RKO (cell line): ENCODE measurements around the gene TAF6.
A peak's percentile ranks its signal among the peaks of the same experiment; 100 is the strongest.

Experiments used
- DNase-seq: peaks from one replicate; pipeline ENCODE4 v3.0.0-alpha.2; 2016; ENCODE audit warnings: low spot score

The TAF6 gene

DNA sequence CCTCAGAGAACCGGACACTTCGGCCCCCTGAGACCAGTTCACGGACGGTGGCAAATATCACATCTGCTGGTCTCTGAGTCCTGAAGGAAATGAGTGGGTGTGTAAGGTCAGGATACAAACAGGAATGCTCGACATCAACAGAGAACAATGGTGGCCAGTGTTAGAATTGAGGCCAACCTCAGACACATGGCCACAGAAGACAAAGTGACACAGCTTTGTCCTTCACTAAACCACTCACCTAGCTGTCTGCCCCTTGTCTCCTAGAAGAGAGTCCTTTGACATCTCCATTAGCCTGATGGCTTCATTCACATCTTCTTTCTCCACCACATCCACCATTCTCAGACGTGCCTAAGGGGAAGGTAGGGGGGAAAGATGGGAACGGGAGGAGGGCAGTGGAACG lies 26.1 kb downstream of the TAF6 start:
- DNase-seq = no peak

DNA sequence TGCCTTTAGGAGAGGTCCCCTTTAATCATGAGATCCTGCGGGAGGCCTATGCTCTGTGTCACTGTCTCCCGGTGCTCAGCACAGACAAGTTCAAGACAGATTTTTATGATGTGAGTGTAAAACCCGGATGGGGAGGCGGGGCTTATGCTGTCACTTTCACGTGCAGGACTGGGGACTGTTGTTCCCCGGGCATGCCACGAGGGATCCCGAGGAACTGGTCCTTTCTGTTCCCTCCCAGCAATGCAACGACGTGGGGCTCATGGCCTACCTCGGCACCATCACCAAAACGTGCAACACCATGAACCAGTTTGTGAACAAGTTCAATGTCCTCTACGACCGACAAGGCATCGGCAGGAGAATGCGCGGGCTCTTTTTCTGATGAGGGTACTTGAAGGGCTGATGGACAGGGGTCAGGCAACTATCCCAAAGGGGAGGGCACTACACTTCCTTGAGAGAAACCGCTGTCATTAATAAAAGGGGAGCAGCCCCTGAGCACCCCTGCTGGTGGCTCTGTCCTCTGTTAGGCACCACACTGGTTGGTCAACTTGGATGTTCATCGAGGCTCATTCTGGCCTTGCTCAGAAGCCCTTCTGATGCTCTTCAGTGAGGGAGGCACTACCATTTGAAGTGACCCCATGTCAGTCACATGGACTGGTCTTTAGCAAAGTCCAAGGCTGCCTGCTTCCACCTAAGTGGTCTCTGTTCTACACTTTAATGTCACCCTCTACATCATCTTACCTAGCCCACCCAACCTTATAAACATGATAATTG lies 27.6 kb downstream of the TAF6 start:
- peak; percentile 88 for DNase-seq

DNA sequence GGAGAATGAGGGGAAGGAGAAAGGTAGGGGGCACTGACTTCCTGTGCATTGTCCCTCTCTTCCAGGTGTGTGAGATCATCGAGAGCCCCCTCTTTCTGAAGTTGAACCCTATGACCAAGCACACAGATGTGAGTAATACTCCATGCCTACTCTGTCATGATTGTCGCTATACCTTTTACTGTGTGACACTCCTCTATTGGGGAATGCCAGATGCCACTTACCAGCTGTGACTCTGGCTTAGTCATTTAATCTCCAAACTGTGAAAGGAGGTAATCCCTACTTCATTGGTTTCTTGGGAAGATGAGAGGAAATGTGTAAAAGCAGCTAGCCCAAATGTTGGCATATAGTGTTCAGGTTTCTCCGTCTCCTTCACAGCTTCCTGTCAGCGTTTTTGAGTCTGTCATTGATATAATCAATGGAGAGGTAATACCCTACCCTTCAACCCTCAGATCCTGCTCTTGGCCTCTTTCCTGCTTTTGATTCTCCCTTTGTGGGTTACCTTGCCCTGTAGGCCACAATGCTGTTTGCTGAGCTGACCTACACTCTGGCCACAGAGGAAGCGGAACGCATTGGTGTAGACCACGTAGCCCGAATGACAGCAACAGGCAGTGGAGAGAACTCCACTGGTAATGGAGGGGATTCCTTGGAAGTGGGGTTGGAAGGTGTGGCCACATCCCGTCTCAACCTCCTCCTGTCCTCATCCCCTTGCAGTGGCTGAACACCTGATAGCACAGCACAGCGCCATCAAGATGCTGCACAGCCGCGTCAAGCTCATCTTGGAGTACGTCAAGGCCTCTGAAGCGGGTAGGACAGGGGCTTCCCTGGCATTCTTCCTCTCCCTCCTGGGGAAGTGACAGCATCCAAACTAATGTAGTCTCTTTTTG lies 28.4 kb downstream of the TAF6 start:
- peak; percentile 90 for DNase-seq

DNA sequence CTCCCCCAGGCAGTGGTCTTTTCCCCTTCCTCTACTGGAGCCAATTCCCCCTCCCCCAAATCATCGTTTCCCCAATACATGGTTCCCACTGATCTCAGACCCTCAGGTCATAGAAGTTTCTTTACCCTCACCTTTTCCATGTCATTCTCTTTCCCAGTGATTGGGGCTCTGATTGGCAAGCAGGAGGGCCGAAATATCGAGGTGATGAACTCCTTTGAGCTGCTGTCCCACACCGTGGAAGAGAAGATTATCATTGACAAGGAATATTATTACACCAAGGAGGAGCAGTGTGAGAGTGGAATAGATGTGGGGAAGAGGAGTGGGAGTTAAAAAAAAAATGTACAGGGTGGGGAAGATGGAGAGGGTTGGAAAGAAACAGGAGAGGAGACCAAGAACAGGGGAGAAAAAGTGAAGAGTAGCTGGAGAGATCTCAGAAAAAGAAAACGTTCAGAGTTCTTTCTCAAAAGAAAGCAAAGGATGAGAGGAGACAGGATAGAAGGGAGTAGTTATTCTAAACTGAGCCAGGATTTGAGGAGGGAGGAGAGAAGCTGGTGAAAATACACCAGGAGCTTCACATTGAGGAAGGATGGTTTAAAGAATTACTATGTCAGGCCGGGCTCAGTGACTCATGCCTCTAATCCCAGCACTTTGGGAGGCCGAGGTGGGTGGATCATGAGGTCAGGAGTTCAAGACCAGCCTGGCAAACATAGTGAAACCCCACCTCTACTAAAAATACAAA lies 29.5 kb downstream of the TAF6 start:
- DNase-seq = peak; percentile 77

DNA sequence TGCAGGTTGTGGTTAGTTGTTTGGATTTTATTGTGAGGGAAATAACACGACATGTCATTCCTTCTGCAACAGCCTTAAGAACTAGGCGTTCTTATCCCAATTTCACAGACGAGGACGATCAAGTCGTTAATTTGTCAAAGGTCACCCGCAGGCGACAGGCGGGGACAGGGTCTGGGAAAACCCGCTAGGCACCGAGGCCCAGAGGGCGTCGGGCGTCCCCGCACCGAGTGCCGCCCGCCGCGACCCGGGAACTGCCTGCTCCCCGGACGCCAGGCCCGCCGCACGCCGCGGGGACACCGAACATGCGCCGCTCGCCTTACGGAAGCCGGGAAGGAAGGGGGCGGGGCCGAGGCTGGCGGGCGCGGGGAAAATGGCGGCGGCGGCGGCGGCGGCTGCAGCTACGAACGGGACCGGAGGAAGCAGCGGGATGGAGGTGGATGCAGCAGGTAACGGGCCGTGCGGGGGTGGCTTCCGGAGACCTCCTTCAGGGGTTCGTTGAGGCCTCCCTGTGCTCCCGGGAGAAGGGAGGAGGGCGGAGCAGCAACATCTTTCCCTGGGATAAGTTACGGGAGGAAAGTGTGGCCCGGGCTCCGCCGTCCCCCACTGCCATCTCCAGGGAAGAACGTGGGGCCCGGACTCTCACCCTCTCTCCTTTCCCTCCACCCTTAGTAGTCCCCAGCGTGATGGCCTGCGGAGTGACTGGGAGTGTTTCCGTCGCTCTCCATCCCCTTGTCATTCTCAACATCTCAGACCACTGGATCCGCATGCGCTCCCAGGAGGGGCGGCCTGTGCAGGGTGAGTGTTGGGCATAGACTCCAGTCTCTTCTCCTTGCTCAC lies 30.3 kb downstream of the TAF6 start, which contains the start of gene COPS6:
TSS of gene COPS6 (plus strand) at position 349 of the 837 bp plus-strand sequence. CDS start at position 371, 22 bp downstream.
- peak; percentile 83 for DNase-seq

DNA sequence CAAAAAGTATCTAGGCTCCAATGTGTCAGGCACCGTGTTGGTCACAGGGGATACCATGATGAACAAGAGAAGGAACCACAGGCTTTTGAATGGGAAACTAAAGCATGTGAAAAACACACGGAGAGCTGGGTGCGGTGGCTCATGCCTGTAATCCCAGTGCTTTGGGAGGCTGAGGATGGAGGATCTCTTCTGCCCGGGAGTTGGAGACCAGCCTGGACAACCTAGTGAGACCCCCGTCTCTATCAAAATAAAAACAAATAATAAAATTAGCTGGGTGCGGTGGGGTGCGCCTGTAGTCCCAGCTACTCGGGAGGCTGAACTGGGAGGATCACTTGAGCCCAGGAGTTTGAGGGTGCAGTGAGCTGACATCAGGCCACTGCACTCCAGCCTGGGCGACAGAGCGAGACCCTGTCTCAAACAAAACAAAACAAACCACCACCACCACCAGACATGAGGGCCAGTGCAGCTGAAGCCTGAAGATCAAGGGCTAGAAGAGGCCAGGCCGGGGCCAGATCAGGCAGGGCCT lies 31.0 kb downstream of the TAF6 start:
- DNase-seq = no peak

DNA sequence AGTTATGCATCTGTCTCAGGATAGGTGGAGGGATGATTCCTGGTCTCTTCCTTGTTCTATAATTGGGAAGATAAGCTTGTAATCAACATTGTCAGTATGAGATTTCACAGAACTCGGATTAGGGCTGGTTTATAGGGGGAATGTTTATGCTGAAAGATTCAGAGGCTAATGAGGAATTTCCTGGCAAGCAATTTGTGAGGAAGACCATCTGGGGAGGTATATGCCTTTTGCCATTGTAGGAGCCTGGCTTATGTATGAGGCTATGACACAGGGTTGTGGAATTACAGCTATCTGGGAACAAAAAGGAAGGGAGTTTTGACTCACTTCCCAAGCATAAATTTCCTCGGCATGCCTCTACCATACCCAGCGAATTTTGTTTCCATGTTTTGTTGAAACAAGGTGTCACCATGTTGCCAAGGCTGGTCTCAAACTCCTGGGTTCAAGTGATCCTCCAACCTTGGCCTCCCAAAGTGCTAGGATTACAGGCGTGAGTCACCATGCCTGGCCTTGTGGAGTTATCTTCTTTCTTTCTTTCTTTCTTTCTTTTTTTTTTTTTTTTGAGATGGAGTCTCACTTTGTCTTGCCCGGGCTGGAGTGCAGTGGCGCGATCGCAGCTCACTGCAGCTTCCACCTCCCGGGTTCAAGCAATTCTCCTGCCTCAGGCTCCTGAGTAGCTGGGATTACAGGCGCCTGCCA lies 32.0 kb downstream of the TAF6 start:
- DNase-seq = peak; percentile 94

DNA sequence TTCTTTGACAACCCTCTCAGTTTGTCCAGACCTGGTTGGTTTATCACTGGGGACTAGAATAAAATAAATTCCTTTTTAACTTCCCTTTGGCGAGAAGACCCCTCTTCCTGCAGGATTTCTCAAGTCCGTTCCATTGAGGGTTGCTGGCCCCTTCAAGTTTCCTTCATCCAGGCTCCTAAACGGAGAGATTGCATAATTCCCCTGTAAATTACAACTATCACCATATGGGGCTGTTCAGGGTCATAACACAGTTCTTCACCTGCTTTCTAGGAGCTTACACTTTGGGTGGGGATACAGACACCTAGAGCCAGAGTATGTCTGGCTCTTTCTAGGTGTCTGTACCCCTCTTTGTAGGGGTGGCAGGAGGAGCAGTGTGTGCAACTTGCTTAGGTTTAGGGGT lies 33.6 kb downstream of the TAF6 start:
- no peak for DNase-seq

DNA sequence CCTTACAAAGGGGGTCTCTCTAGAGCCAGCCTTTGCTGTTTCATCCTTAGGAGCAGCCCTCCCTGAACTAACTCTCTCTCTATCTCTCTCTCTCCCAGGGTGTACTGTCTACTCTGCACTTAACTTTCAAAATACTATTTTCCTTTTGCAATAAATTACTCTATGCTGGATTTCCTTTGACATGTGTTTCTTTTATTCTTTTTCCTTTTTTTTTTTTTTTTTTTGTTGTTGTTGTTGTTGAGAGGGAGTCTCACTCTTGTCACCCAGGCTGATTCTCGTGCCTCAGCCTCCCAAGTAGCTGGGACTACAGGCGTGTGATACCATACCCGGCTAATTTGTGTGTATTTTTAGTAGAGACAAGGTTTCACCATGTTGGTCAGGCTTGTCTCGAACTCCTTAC lies 36.2 kb downstream of the TAF6 start:
- DNase-seq = no peak

DNA sequence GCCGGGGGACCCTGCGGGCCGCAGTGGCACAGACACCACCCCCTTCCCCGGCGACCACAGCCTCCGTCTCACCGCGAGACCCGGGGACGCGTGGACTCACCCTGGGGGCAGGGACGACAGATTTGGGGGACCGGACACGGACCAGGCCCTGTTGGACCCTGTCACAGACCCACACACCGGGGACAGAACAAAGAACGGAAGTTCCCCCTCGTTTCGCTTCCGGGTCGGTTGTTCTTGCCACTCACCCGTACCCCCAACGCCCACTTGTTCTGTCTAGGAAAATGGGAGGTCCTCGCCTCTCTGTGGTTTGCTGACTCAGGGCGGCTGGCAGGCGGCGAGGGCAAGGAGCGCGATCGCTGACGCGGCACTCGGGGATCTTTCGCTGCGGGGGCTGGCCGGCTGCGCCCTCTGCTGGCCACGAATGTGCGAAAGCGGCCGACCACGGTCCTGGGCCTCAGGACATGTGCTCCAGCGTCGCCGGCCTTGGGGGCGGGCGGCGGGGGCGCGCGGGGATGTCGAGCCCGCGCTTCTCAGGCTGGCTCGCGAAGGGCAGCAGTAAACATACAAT lies 37.5 kb downstream of the TAF6 start, which contains the start of gene ZNF3:
TSS of gene ZNF3 (minus strand) at position 189 of the 568 bp plus-strand sequence. CDS start 4,366 bp downstream, outside the sequence.
- peak; percentile 100 for DNase-seq

DNA sequence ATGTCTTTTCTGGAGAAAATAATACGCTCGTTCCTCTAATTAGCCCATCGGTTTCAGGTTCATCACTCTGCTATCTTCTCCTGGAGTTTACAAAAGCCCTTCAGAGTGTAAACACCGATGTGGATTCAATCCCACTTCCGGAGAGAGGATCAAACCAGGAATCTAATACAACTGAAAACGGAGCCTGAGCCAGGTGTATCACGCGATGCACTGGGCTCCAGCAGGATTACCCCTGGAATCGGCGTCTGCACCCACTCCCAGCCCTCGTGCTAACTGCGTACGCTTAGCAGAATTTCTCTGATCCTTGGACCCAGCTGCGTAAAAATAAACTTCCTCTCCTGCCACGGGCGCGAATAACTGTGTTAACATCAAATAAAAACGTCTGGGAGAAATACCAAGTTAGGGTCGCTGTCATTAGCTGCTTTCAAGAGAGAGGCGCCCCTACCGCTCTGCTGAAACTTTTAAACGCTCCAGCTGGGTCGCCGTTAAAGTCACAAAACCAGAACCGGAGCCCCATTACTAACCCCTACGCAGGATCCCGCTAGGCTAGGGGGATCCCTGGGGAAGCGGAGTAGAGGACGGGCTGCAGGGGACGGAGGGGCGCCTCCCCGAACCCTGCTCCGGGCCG lies 38.1 kb downstream of the TAF6 start:
- DNase-seq = peak; percentile 58

DNA sequence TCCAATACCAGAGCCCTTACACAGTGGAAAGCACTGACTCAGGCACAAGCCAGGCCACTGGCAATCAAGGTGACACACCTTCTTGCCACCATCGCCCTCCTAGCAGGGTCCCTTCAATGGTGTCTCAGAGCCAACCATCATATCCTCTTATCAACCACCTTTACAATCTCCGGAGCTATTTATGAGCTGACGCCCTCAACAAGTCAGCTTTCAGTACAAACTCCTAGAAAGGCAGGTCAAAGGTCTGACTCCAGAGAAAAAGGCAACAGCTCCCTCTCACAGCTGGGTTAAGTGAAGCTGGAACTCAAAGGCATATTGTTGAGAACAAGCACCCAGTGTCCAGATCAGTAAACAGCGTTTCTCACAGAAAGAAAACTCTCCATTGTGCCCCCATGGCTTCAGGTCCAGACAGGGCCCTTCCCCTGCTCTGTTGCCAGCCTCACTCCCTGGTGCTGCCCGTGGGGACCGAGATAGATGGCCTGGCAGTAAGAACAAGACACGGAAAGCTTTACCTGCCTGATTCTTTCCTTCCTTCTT lies 40.1 kb downstream of the TAF6 start:
- DNase-seq = no peak

DNA sequence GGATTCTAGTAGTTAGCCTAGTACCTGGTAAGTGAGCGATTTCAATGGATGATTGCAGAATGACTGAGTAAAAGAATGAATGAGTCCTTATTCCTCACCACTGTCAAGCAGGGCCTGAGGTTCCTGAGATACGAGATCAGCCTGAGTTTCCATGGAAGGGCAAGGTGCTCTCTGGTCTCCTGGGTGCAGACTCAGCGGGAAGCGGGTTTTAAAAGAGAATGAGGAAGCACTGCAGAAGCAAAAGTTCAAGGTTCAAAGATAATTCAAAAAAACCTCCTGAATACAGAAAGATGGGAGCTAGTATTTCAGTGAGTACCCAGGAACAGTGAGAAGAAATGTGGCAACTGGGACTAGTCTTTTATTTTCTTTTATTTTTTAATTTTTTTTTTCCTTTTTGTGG lies 42.0 kb downstream of the TAF6 start:
- DNase-seq = no peak

DNA sequence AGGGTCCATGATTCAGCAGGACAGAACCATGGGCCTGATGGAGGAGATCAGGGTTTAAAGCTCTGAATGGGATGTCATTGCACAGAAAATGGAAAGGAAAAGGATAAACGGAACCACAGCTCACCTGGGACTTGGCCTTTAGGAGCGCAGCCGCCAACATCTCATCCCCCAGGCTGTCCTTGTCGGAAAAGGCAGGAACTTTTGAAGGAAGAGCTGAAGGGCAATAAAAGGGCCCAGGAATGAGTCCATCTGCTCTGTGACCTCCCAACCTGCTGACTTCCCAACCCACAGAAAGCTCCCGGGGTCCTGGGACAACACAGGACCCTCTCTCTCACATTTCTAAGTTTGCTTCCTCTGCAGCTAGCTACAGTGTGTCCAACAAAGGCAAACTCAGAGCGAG lies 43.7 kb downstream of the TAF6 start:
- no peak for DNase-seq

DNA sequence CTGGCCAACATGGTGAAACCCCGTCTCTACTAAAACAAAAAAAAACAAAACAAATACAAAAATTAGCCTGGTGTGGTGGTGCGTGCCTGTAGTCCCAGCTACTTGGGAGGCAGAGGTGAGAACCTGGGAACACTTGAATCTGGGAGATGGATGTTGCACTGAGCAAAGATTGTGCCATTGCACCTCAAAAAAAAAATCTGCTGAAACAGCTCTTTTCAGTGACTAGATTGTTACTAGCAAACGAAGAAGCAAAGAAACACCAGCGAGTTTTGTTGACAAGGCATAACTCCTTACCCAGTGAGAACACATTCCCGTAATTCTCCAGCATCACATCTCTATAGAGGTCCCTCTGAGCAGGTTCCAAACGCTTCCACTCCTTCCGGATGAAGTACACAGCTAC lies 44.3 kb downstream of the TAF6 start:
- DNase-seq = no peak

DNA sequence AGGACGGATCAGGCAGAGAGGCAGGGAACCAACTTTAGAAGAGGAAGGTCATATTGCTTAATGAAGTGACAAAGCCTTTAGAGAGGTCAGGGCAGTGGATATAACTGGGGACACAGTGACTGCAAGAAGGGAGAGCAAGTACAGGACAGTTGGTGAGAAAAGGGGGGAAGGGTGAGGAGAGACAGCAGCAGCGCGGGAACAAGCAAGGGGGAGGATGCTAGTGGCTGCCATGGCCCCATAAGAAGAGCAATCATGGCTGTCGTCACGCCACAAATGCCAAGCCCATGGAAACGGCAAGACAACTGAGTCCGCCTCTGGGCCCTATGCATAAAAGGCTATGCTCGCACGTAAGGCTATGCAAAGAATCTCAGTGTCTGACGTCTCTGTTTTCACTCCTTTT lies 46.7 kb downstream of the TAF6 start:
- no peak for DNase-seq

DNA sequence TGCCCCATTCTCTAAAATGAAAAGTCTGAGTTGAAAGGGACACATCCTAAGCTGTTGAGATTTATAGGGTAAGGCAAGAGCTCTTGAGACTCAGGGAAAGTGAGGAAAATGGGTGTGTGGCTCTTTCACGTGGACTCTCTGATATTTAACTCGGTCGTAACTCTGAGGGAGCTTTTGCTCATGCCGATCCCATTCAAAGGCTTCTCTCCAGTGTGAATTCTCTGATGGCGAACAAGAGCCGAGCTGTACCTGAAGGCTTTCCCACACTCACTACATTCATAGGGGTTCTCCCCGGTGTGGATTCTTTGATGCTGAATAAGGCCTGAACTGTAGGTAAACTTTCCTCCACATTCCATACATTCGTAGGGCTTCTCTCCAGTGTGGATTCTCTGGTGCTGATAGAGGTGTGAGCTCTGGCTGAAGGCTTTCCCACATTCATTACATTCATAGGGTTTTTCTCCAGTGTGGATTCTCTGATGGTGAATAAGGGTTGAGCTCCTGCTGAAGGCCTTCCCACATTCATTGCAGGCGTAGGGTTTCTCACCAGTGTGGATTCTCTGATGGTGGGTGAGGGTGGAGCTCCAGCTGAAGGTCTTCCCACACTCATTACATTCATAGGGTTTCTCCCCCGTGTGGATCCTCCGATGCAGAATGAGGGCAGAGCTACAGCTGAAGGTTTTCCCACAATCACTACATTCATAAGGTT lies 48.0 kb downstream of the TAF6 start:
- DNase-seq = no peak

DNA sequence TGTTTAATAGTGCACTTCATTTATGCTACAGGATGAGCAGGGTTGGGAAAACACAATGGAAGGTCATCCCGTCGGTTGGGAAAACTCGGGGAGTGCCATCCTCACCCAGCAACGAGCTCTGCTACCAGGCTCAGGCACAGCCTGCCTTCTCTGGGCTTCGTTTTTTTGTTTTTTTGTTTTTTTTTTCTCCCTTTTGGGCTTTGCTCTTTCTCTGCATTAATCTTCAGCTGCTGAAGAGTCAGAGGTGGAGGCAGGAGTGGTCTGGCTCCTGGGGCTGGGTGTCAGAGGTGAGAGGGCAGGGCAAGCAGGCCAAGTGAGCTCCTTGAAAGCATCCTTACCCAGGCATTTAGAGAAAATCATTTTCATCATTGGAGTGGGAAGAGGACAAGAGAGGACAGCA lies 49.2 kb downstream of the TAF6 start:
- no peak for DNase-seq

DNA sequence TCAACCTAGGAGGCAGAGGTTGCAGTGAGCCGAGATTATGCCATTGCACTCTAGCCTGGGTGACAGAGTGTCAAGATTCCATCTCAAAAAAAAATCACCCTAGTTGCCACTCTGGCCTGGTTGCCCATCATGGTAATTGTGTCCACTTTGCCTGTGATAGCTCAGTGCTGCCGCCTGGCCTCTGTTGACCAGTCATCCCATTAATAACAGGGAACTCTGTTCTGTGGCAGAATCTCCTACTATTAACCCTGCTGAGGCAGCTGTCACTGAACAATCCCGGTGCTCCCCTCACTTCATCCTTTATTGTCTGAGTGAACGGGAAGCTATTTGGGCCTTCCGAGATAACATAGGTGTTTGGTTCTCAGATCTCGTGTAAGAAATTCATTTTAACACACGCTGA lies 52.2 kb downstream of the TAF6 start:
- DNase-seq = no peak
